ENCODE results near the gene NRCAM.

GRCh38 chr7:108284349-108285002 lies 171.8 kb downstream of the NRCAM start:
- TF ChIP-seq RXRA (CRISPR knock-in tag; IDR thresholded peaks at IDR 0.05) (no peak), HNF4A (CRISPR knock-in tag; IDR thresholded peaks at IDR 0.05) (no peak), DMAP1 (CRISPR knock-in tag; IDR thresholded peaks at IDR 0.05) (no peak), ZNF556 (CRISPR knock-in tag; IDR thresholded peaks at IDR 0.05; ENCODE audit: borderline replicate concordance) (no peak), TAF1 (CRISPR knock-in tag; IDR thresholded peaks at IDR 0.05) (no peak), EZH2 (conservative IDR thresholded peaks at IDR 0.05; ENCODE audit: low read depth, low read length) (no peak), POLR2AphosphoS5 (IDR thresholded peaks at IDR 0.05; ENCODE audit: low read depth, low read length) (no peak), ZBTB21 (CRISPR knock-in tag; IDR thresholded peaks at IDR 0.05) (no peak)
- TF ChIP-seq, protein P1, sequence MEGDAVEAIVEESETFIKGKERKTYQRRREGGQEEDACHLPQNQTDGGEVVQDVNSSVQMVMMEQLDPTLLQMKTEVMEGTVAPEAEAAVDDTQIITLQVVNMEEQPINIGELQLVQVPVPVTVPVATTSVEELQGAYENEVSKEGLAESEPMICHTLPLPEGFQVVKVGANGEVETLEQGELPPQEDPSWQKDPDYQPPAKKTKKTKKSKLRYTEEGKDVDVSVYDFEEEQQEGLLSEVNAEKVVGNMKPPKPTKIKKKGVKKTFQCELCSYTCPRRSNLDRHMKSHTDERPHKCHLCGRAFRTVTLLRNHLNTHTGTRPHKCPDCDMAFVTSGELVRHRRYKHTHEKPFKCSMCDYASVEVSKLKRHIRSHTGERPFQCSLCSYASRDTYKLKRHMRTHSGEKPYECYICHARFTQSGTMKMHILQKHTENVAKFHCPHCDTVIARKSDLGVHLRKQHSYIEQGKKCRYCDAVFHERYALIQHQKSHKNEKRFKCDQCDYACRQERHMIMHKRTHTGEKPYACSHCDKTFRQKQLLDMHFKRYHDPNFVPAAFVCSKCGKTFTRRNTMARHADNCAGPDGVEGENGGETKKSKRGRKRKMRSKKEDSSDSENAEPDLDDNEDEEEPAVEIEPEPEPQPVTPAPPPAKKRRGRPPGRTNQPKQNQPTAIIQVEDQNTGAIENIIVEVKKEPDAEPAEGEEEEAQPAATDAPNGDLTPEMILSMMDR (CRISPR knock-in tag; IDR thresholded peaks at IDR 0.05): no peak

Measured in HepG2 (cell line).